KG1 (cell line): Measurements from ENCODE around the gene SLC25A51.
A peak's percentile ranks its signal among the peaks of the same experiment; 100 is the strongest.

Experiments used
- DNase-seq: peaks from one replicate; lab custom pipeline; 2025; lab: John Stamatoyannopoulos, UW

The SLC25A51 gene

DNA sequence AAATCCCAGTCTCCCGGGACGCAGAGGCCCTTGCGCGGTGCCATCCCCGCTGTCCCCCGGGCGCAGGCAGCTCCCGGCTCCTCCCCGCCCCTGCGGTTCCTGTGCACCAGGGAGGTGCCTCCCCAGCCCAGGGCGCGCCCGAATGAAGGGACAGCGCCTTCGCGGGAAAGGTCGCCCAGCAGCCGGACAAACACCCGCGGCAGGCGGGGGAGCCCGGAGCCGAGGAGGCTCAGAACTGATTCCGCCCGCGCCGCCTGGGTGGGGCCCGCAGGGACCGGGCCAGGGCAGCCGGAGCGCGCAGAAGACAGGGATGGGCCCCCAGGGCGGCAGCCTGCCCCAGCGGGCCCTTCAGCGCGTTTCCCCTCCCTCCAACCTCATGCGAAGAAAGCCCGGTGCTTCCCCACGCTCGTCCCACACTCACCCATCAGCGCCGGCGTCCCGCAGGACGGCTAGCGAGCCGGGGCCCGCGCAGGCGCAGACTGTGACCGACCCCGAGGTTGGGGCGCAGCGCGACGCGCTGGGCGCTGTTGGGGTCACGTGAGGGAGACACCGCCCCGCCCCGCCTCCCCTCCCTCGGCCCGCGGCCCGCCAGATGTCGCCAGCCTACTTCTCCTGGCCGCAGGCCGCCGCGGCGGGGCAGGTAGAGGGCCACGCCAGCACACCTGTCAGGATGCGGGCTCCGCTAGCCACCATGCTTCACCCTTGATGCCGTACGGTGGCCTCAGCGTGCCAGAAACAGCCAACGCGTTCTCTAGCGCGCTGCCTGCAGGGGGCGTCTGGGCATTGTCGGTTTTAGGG, at the start of gene SLC25A51:
Gene SLC25A51, minus strand, starts transcription at position 481 of the 798 bp plus-strand sequence. CDS start 15,577 bp downstream, outside the sequence.
- DNase-seq = peak; percentile 99

DNA sequence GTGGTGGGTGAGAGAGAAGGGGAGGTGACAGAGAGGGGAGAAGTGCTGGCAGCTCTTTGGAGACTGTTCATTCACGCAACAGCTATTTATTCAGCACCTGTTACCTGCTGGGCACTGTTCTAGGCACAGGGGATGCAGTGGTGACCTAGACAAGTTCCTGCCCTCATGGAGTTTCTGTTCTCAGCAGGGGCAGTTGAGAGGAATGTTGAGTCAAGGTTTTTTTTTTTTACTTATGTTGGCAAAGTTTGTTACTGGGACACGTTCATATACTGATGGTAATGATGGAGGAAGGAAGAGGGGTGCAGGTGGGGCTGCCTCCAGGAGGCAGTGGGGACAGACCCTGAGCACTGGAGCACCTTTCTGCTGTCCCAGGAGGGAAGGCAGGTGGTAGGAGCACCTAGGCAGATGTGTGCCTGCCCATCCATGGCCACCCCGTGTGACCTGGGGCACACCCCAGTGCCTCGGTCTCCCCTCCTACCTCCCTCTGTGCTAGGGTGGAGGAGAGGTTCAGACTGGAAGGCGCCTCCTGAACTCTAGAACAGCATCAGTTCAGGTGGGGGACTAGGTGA, 49.4 kb upstream of the SLC25A51 start:
- no peak for DNase-seq

GRCh38 chr9:37952731-37953130, 48.8 kb upstream of the SLC25A51 start:
- DNase-seq = no peak

- no peak for DNase-seq
Measured at GRCh38 chr9:37951671-37952449, 47.9 kb upstream of the SLC25A51 start.

DNA sequence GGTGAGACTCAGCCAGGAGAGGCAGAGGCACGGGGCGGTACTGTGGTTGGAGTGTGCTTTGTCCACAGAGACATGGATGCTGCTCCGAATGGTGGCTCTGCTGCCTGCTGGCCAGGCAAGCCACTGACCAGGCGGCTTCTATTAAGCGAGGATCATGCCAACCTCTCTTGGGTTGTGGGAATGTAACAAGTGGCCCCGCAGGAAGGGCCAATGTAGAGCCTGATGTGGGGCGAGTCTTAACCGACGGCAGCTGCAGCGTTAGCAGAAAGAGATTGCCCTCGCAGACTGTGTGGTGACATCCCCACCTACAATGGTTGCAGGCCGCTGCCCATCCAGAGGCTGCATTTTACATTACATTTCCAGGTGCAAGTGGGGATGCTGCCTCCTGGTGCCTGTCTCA, 46.6 kb upstream of the SLC25A51 start:
- DNase-seq = no peak

- no peak for DNase-seq
Measured at GRCh38 chr9:37949576-37949975, 45.6 kb upstream of the SLC25A51 start.

DNA sequence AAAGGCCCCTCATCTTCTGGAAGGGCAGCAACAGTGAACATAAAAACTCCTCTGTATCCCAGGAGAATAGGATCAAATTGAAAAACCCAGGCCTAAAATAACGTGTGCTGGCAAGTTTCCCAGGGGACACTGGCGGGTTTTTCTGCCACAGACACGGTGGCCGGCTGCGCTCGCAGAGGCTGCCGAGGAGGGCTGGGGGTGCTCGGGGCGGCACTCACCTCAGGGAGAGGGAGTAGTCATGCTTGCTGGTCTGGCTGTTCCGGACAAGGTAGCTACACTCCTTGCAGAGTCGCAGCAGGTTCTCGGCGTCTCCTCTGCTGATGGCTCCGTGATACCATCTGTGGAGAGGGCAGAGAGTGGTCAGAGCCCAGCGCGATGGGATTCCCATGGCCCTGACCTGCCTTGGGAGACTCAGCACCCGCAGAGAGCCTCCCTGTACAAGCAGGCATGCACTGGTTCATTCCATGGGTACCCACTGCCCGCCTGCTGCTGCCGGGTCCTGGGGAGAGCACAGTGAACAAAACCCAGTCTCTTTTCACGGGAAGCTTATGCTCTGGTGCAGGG, 44.6 kb upstream of the SLC25A51 start:
- DNase-seq = no peak

GRCh38 chr9:37947977-37948376, 44.0 kb upstream of the SLC25A51 start:
- no peak for DNase-seq

DNA sequence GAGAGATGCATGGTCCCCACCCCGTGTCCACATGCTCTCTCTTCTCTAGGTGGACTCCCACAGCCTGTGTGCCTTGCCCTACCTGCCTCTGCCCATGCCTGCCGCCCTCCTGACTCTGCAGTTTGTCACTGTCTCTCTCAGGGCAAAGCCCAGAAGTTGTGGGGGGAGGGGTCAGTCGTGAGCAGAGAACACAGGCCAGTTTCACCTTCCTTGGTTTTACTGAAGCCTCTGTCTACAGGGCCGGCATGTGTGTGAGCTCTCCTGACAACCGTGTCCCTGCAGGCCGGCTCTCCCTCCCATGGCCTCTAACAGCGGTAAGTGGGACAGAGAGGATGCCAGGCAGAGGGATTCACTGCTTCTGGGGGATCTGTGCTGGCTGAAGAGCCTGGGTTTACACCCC, 43.5 kb upstream of the SLC25A51 start:
- no peak for DNase-seq

DNA sequence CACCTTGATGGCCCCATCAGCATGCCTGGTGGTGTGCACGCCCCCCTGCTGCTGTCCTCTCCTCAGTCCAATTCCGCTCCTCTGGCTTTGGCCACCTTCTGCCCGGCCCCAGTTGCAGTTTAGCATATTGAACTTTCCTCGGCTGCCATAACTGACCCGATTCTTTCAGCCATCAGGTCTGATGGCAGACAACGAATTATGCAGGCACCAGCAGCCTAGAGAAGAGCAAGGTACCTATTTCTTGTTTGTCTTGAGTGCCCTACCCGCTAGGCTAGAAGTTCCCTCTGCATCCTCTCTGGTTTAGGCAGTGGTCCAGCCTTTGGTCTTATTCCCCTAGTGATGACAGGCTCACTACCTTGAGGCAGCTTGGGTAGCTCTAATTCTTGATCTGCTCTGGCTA, 43.0 kb upstream of the SLC25A51 start:
- DNase-seq = no peak

DNA sequence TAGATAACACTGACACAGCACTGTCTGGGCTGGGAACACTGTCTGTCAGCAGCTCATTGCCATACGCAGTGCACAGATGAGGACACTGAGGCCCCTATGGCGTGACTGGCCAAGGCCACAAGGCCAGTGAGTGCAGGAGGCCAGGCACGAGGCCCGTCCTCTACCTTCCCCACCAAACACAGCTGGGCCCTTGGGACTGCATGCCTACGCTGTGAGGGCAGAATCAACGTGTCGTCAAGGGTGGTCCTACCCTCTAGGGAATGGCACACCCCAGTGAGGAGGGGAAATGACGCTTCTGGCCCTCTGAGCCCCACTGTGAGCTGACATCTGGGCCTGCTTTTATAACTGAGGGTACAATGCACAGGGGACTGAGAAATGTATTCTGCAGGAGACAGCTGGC, 42.1 kb upstream of the SLC25A51 start:
- no peak for DNase-seq

DNA sequence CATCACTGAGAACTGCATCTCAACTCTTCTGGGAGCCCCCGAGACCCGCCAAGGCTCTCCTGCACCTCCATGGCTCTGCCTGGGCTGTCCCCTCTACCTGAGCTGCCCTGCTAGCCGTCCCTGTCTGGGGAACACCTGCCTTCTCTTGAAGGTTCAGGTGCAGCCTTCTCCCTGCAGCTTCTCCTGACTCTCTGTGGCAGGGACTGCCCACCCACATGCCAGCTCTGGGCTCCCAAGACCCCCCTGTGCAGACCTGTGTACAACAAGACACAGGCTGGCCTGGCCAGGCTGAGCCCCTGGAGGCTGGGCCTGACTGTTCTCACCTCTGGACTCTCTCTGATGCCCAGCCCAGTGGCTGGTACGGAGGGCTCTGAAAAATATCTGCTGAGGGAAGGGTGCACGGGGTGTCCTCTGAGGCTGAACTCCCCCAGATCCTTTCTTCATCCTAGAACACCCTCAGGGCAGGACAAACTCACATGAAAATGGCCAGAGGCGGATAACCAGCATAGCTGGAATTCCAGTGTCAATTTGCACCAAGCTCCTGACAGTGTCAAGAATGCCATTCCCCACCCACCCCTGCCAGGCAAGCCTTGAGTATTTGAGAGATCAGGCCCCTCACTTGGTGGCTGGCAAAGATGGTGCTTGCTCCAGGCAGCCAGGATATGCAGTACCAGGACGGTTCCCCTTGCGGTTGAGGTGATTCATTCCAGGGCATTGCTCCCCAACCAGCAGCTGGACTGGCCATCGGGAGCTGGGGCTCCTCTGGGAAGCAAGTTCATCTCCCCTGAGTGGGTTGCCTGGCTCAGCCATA, 40.9 kb upstream of the SLC25A51 start:
- no peak for DNase-seq

GRCh38 chr9:37944266-37944650, 40.3 kb upstream of the SLC25A51 start:
- no peak for DNase-seq

DNA sequence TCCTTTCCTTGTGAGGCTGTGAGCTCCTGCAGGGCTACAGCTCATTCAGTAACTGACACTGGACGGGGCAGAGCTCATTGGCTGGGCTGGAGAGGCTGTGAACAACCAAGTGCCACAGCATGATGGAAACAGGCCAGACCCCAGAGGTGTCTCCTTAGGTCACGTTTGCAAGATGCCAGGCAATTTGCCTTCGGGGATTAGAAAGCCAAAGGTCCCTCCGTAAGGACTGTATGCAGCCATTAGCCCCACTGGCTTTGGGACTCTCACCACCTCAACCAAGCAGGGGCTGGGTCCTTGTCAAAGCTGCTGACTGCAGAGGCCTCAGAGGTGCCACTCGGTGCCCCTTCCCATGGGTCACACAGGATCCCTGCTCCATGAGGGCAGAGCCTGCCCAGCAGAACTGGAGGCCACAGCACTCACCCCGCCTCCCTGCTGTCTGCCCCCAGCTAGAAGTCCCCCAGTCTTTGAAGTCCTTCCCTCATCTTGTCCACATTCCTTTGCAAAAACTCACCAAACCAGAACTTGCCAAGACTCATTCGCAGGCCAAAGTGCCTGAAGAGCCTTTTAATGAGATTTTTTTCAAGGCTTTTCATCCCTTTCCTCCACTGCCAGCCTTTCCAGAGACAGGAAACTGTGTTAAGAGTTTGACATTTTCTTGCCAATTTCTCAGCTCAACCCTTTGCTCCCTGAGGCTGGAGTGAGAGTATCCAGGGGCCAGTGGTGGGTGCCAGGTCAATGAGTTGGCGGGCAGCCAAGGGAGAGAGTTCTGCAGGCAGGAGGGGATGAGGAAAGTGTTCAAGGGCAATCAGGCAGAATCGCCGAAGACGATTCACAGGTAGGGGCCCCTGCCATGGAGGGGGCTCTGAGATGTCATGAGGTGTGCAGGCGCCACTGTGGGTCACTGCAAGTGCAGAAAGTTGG, 39.7 kb upstream of the SLC25A51 start:
- DNase-seq = no peak

GRCh38 chr9:37942621-37943344, 38.9 kb upstream of the SLC25A51 start:
- DNase-seq = no peak

DNA sequence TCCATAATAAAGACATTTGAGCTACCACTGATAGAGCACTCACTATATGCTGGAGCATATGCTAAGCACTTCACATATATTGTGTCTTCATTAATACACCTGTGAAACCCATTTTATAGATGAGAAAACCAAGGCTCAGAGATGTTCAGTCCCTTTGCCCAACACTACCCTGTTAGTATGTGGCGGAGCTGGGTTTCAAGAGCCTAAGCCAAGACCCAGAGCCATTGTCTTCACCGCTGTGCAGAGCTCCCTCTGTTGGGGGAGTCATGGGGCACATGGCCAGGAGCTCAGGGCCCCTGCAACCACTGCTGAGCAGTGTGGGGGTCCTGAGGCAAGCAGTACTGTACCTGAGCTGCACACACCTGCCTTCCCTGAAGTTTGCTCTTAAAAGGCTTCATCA, 37.3 kb upstream of the SLC25A51 start:
- no peak for DNase-seq

DNA sequence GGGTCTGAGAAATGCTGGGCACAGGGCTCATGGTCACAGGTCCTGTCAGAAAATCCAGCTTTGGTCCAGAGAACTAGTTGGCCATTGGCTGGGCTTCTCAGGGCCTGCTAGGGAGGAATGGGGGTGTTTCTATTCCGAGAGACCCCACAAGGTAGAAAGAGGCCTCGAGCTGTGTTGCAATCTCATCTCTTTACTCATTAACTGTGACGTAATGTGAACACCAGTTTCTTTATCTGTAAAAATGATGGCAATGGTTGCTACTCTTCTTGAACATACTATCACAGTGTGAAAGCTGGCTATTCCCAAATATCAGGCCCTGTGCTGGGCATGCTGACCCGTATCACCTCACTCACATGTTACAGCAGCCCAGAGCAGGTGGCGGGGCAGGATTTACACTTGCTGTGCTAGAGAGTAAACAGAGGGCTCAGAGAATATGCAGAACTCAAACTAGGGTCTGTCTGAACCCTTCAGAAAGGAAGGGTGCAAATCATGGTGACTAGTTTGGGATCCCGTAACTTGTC, 35.7 kb upstream of the SLC25A51 start:
- no peak for DNase-seq

DNA sequence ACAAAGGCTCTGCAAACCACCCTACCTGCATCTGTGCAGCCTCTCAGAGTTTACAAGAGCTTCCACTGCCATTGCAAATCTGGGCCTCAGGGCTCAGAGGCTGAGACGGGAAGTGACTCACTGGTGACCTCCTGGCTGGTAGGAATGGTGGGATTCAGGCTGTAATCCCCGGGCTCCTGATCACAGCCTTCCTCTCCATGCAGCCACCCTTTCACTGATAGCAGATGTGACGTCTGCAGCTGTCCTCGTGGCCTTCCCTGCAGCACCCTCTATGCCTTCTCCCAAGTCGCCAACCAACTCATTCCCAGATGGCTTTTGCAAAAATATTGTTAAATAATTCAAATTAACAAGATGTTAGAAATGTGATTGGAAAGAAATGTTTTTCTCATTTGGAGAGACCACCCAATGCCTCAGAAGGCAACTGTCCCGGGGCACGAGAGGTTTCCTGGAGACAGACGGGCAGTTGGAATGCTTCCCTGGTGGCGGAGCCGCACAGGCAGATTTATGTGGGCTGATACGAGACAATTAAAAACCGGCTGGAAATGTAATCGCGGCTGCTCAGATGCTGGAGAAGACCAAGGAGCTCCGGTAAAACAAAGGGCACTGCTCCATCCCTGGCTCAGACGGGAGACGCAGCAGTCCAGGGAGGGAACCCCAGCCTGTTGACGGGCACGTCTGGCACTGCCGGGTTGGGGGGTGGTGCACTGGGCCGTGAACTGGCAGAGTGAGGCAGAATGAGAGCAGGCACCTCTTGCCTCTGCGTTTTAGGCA, 34.4 kb upstream of the SLC25A51 start:
- DNase-seq = no peak

- DNase-seq = no peak
Measured at GRCh38 chr9:37937366-37937765, 33.4 kb upstream of the SLC25A51 start.
